Hepatocyte (in vitro differentiated cells): Measurements from ENCODE around the gene CDH4.

ENCODE experiments used
- CTCF ChIP-seq: fragments of 200-600 bp; sonication (generic); IDR thresholded peaks from 2 replicates; pipeline ENCODE4 v1.5.1; 2016; ENCODE audit warnings: antibody characterized with exemption, mild to moderate bottlenecking; ENCODE audit not compliant: poor library complexity
- EZH2 ChIP-seq: fragments of 200-600 bp; sonication (generic); IDR thresholded peaks from 2 replicates; pipeline ENCODE4 v1.6.1; 2016; ENCODE audit warnings: antibody characterized with exemption, mild to moderate bottlenecking, borderline replicate concordance
- EZH2phosphoT487 ChIP-seq: fragments of 200-600 bp; sonication (generic); IDR thresholded peaks from one replicate; pipeline ENCODE4 v1.6.1; 2018; ENCODE audit warnings: antibody characterized with exemption, mild to moderate bottlenecking, low read depth, moderate library complexity; ENCODE audit not compliant: unreplicated experiment, severe bottlenecking

- no peak for TF ChIP-seq CTCF
- no peak for TF ChIP-seq EZH2
- no peak for TF ChIP-seq EZH2phosphoT487
These were observed 346.5 kb downstream of the CDH4 start for GRCh38 chr20:61598586-61598985.
